Panc1 (cell line): ENCODE data around the gene CPNE4. TPM values are rescaled to one million over a fixed set of nuclear protein-coding genes. Genes with fewer than 3 reads are reported as not detected.

Experiments used
- ATAC-seq: fragments of 200-7000 bp; cut with Tn5 transposase; 2 replicates; pipeline ENCODE4 v1.9.1; 2020; ENCODE audit warnings: mild to moderate bottlenecking, moderate library complexity
- BruUV-seq: library from RNA; stranded (reverse); fragments of 400-500 nt; replicated peaks from 2 replicates; lab custom pipeline; 2021; lab: Mats Ljungman, UMichigan
- CTCF ChIA-PET: fragments of 300-600 bp; sonication (Branson Sonifier 250); formaldehyde crosslinking; loops from one replicate; lab custom pipeline; 2022; ENCODE audit warnings: antibody characterized with exemption; lab: Charles Lee
- POLR2A ChIA-PET: fragments of 300-600 bp; sonication (Branson Sonifier 250); formaldehyde crosslinking; loops from one replicate; lab custom pipeline; 2022; ENCODE audit warnings: antibody characterized with exemption; lab: Charles Lee
- DNase-seq: peaks from one replicate; pipeline ENCODE4 v3.0.0-alpha.2; 2010; ENCODE audit warnings: low read depth, low spot score
- H3K27ac ChIP-seq: 2 replicates; pipeline ENCODE4 v1.5.1; 2011; ENCODE audit warnings: mild to moderate bottlenecking, low read length, inconsistent platforms
- H3K27me3 ChIP-seq: fragments of 200-500 bp; sonication (Bioruptor generic); 2 replicates; pipeline ENCODE4 v1.6.0; 2014; ENCODE audit warnings: low read length, inconsistent platforms; ENCODE audit not compliant: control insufficient read depth, insufficient read depth
- H3K36me3 ChIP-seq: fragments of 200-500 bp; sonication (Bioruptor generic); 2 replicates; pipeline ENCODE4 v1.5.1; 2014; ENCODE audit warnings: inconsistent platforms, mild to moderate bottlenecking, low read length, moderate library complexity; ENCODE audit not compliant: control insufficient read depth, insufficient read depth
- H3K4me1 ChIP-seq: 2 replicates; pipeline ENCODE4 v1.5.1; 2011; ENCODE audit warnings: inconsistent platforms, mild to moderate bottlenecking, low read length, moderate library complexity; ENCODE audit not compliant: control insufficient read depth, insufficient read depth
- H3K4me3 ChIP-seq, 2 experiments: 2 replicates each; pipeline ENCODE4 v1.5.1; 2011 to 2012; ENCODE audit warnings: low read depth in 2 of 2, low read length in 2 of 2, mild to moderate bottlenecking in 2 of 2, inconsistent platforms in 1 of 2, moderate library complexity in 1 of 2
- H3K9me3 ChIP-seq: fragments of 200-500 bp; sonication (Bioruptor generic); 2 replicates; pipeline ENCODE4 v1.5.1; 2014; ENCODE audit warnings: low read depth, mild to moderate bottlenecking, inconsistent platforms, low read length, moderate library complexity; ENCODE audit not compliant: control insufficient read depth, insufficient read depth
- CTCF ChIP-seq: fragments of 450-650 bp; IDR thresholded peaks from 2 replicates; pipeline ENCODE4 v1.5.1; 2017; ENCODE audit warnings: mild to moderate bottlenecking
- POLR2AphosphoS5 ChIP-seq: IDR thresholded peaks from 2 replicates; pipeline ENCODE4 v1.6.1; 2012; ENCODE audit warnings: mild to moderate bottlenecking, low read depth, low read length, moderate library complexity
- REST ChIP-seq, 2 experiments: IDR thresholded peaks; 2 replicates each; pipeline ENCODE4 v1.6.1; 2011 to 2012; ENCODE audit warnings: low read depth in 2 of 2, control low read depth in 1 of 2, low read length in 1 of 2, mild to moderate bottlenecking in 1 of 2, moderate library complexity in 1 of 2; ENCODE audit not compliant: insufficient read depth in 1 of 2
- SIN3A ChIP-seq: IDR thresholded peaks from 2 replicates; pipeline ENCODE4 v1.6.1; 2012; ENCODE audit warnings: low read depth, mild to moderate bottlenecking, low read length, moderate library complexity, borderline replicate concordance; ENCODE audit not compliant: insufficient read depth
- TCF7L2 ChIP-seq: IDR thresholded peaks from 2 replicates; pipeline ENCODE4 v1.6.1; 2011; ENCODE audit warnings: mild to moderate bottlenecking, low read depth, low read length, inconsistent platforms
- in situ Hi-C: cut with HindIII; loops from 2 replicates; pipeline ENCODE4 v1.10.0; 2016; ENCODE audit warnings: low sequenced_read_pairs, low pct_unique_long_range_greater_than_20kb
- intact Hi-C: fragments of 100-400 bp; cut with micrococcal nuclease; formaldehyde crosslinking; loops from one replicate; pipeline ENCODE4 v1.10.0; 2022; ENCODE audit not compliant: unreplicated experiment
- total RNA-seq: library from RNA; stranded (reverse); gene quantifications from one replicate; pipeline ENCODE4 v1.2.1, GENCODE V29; 2021; ENCODE audit not compliant: unreplicated experiment

Gene CPNE4
- total RNA-seq, 1 experiment from 2014 or later = not detected

- CTCF ChIA-PET = no interaction called here
- no peak overlapping the region for H3K27ac ChIP-seq
- intact Hi-C loops (no loop called here), in situ Hi-C loops (no loop called here)
- H3K4me3 ChIP-seq = no peak overlapping the region
- no peak for ATAC-seq
- no peaks in the 10 kb centered on the region for H3K27me3 ChIP-seq
- H3K36me3 ChIP-seq = no peaks in the 10 kb centered on the region; the same call in 1 of the 2 replicates
- no peaks in the 10 kb centered on the region for H3K9me3 ChIP-seq
- POLR2A ChIA-PET = no interaction called here
- no TSS peak for BruUV-seq
- TF ChIP-seq CTCF (no peak), REST (IDR thresholded peaks at IDR 0.05; ENCODE audit: insufficient read depth in 1 of 2, low read depth in 2 of 2, low read length in 1 of 2) (no peak), SIN3A (no peak), TCF7L2 (no peak), POLR2AphosphoS5 (no peak)
- H3K4me1 ChIP-seq = no peaks in the 10 kb centered on the region
- DNase-seq = no peak
These were observed 305.7 kb downstream of the CPNE4 start for GRCh38 chr3:131728898-131729642.

GRCh38 chr3:131725414-131725813 lies 309.4 kb downstream of the CPNE4 start:
- ChIA-PET CTCF (no interaction called here), POLR2A (no interaction called here)
- Histone ChIP-seq H3K36me3 (no peaks in the 10 kb centered on the region; the same call in 1 of the 2 replicates), H3K27me3 (no peaks in the 10 kb centered on the region), H3K4me1 (no peaks in the 10 kb centered on the region), H3K4me3 (no peak overlapping the region), H3K27ac (no peak overlapping the region), H3K9me3 (no peaks in the 10 kb centered on the region)
- ATAC-seq (no peak), DNase-seq (no peak)
- in situ Hi-C loops = no loop called here
- intact Hi-C loops = no loop called here
- TF ChIP-seq SIN3A = no peak
- no peak for TF ChIP-seq TCF7L2
- no peak for TF ChIP-seq REST (IDR thresholded peaks at IDR 0.05; ENCODE audit: insufficient read depth in 1 of 2, low read depth in 2 of 2, low read length in 1 of 2)
- no peak for TF ChIP-seq POLR2AphosphoS5
- TF ChIP-seq CTCF = no peak
- BruUV-seq = no TSS peak
